GM12801 (cell line): ENCODE measurements around the gene SNN.

Source experiments
- CTCF ChIP-seq: IDR thresholded peaks from one replicate; pipeline ENCODE4 v1.5.1; 2011; ENCODE audit warnings: control low read depth; ENCODE audit not compliant: insufficient read length; ENCODE audit errors: extremely low read depth

The SNN gene

GRCh38 chr16:11698271-11698689, 30.0 kb downstream of the SNN start:
- TF ChIP-seq CTCF: no peak

- TF ChIP-seq CTCF: no peak
Observed at GRCh38 chr16:11699234-11699894, 31.1 kb downstream of the SNN start.

- TF ChIP-seq CTCF: no peak
Observed at GRCh38 chr16:11700264-11701029, 32.2 kb downstream of the SNN start.

GRCh38 chr16:11705311-11706025, 37.2 kb downstream of the SNN start:
- no peak for TF ChIP-seq CTCF

- TF ChIP-seq CTCF: no peak
Observed at GRCh38 chr16:11706180-11706742, 38.0 kb downstream of the SNN start.

GRCh38 chr16:11707679-11708197, 39.5 kb downstream of the SNN start:
- no peak for TF ChIP-seq CTCF

- TF ChIP-seq CTCF: no peak
Observed at GRCh38 chr16:11708421-11708820, 40.2 kb downstream of the SNN start.
